UCSD-AML1 (cell line): Measurements from ENCODE around the gene ADAMTS3.
"Not testable (repeated sequence)": the region's sequence is repeated elsewhere in the genome, so short reads cannot be mapped to it uniquely, and the experiment has no call there.

ENCODE experiments used
- DNase-seq: peaks from one replicate; lab custom pipeline; 2025; ENCODE audit not compliant: unreplicated experiment; lab: John Stamatoyannopoulos, UW

ADAMTS3 gene

GRCh38 chr4:72473434-72473900, 95.6 kb downstream of the ADAMTS3 start:
- no peak for DNase-seq

- DNase-seq = no peak
Measured at GRCh38 chr4:72471816-72472215, 97.2 kb downstream of the ADAMTS3 start.

GRCh38 chr4:72468904-72469502, 100.0 kb downstream of the ADAMTS3 start:
- no peak for DNase-seq

- no peak for DNase-seq
Measured at GRCh38 chr4:72467633-72468032, 101.4 kb downstream of the ADAMTS3 start.

- DNase-seq = no peak
Measured at GRCh38 chr4:72463724-72464123, 105.3 kb downstream of the ADAMTS3 start.

GRCh38 chr4:72457158-72457557, 111.9 kb downstream of the ADAMTS3 start:
- DNase-seq = no peak

GRCh38 chr4:72451349-72451748, 117.7 kb downstream of the ADAMTS3 start:
- DNase-seq = no peak

GRCh38 chr4:72449705-72450104, 119.3 kb downstream of the ADAMTS3 start:
- no peak for DNase-seq

GRCh38 chr4:72448231-72448630, 120.8 kb downstream of the ADAMTS3 start:
- DNase-seq = no peak

- DNase-seq = no peak
Measured at GRCh38 chr4:72446353-72447055, 122.5 kb downstream of the ADAMTS3 start.

- no peak for DNase-seq
Measured at GRCh38 chr4:72444092-72444491, 124.9 kb downstream of the ADAMTS3 start.

- DNase-seq = no peak
Measured at GRCh38 chr4:72442715-72443114, 126.3 kb downstream of the ADAMTS3 start.

GRCh38 chr4:72442147-72442546, 126.9 kb downstream of the ADAMTS3 start:
- no peak for DNase-seq

GRCh38 chr4:72440386-72440785, 128.6 kb downstream of the ADAMTS3 start:
- DNase-seq = no peak

- no peak for DNase-seq
Measured at GRCh38 chr4:72432975-72433374, 136.0 kb downstream of the ADAMTS3 start.

GRCh38 chr4:72432282-72432681, 136.7 kb downstream of the ADAMTS3 start:
- no peak for DNase-seq

- no peak for DNase-seq
Measured at GRCh38 chr4:72430988-72431387, 138.0 kb downstream of the ADAMTS3 start.

GRCh38 chr4:72430050-72430449, 139.0 kb downstream of the ADAMTS3 start:
- no peak for DNase-seq

- no peak for DNase-seq
Measured at GRCh38 chr4:72429397-72429889, 139.6 kb downstream of the ADAMTS3 start.

GRCh38 chr4:72427057-72427456, 142.0 kb downstream of the ADAMTS3 start:
- DNase-seq = no peak

GRCh38 chr4:72425908-72426307, 143.1 kb downstream of the ADAMTS3 start:
- DNase-seq = not testable (repeated sequence)

- no peak for DNase-seq
Measured at GRCh38 chr4:72424006-72424405, 145.0 kb downstream of the ADAMTS3 start.

GRCh38 chr4:72422416-72422815, 146.6 kb downstream of the ADAMTS3 start:
- DNase-seq = no peak
